ENCODE data around the gene WFS1.

WFS1 gene

GRCh38 chr4:6228158-6229067, 41.2 kb upstream of the WFS1 start:
- H3K4me3 ChIP-seq (ENCODE audit: low read depth, low read length): no peak overlapping the region
- no peak overlapping the region for H3K9ac ChIP-seq (ENCODE audit: low read length)
- H3K9me3 ChIP-seq (ENCODE audit: control insufficient read depth, insufficient read depth, low read depth, low read length): no peaks in the 10 kb centered on the region
- no peaks in the 10 kb centered on the region for H3K36me3 ChIP-seq (ENCODE audit: control insufficient read depth, insufficient read depth, low read length)
- H3K27me3 ChIP-seq (ENCODE audit: control insufficient read depth, insufficient read depth, low read length): no peaks in the 10 kb centered on the region
- H3K4me1 ChIP-seq (ENCODE audit: control insufficient read depth, insufficient read depth, low read length): no peaks in the 10 kb centered on the region
- H3K27ac ChIP-seq (ENCODE audit: low read depth, low read length): no peak overlapping the region

GRCh38 chr4:6229095-6229494, 40.6 kb upstream of the WFS1 start:
- H3K36me3 ChIP-seq (ENCODE audit: control insufficient read depth, insufficient read depth, low read length): no peaks in the 10 kb centered on the region
- H3K4me3 ChIP-seq (ENCODE audit: low read depth, low read length): no peak overlapping the region
- H3K9ac ChIP-seq (ENCODE audit: low read length): no peak overlapping the region
- H3K9me3 ChIP-seq (ENCODE audit: control insufficient read depth, insufficient read depth, low read depth, low read length): no peaks in the 10 kb centered on the region
- no peaks in the 10 kb centered on the region for H3K27me3 ChIP-seq (ENCODE audit: control insufficient read depth, insufficient read depth, low read length)
- no peaks in the 10 kb centered on the region for H3K4me1 ChIP-seq (ENCODE audit: control insufficient read depth, insufficient read depth, low read length)
- H3K27ac ChIP-seq (ENCODE audit: low read depth, low read length): no peak overlapping the region

GRCh38 chr4:6229671-6230501, 39.8 kb upstream of the WFS1 start:
- Histone ChIP-seq H3K27me3 (ENCODE audit: control insufficient read depth, insufficient read depth, low read length) (no peaks in the 10 kb centered on the region), H3K27ac (ENCODE audit: low read depth, low read length) (no peak overlapping the region), H3K4me3 (ENCODE audit: low read depth, low read length) (no peak overlapping the region), H3K4me1 (ENCODE audit: control insufficient read depth, insufficient read depth, low read length) (no peaks in the 10 kb centered on the region), H3K9ac (ENCODE audit: low read length) (no peak overlapping the region), H3K9me3 (ENCODE audit: control insufficient read depth, insufficient read depth, low read depth, low read length) (no peaks in the 10 kb centered on the region), H3K36me3 (ENCODE audit: control insufficient read depth, insufficient read depth, low read length) (no peaks in the 10 kb centered on the region)

GRCh38 chr4:6230502-6230785, 39.2 kb upstream of the WFS1 start:
- Histone ChIP-seq H3K36me3 (ENCODE audit: control insufficient read depth, insufficient read depth, low read length) (no peaks in the 10 kb centered on the region), H3K9me3 (ENCODE audit: control insufficient read depth, insufficient read depth, low read depth, low read length) (no peaks in the 10 kb centered on the region), H3K27me3 (ENCODE audit: control insufficient read depth, insufficient read depth, low read length) (no peaks in the 10 kb centered on the region), H3K4me1 (ENCODE audit: control insufficient read depth, insufficient read depth, low read length) (no peaks in the 10 kb centered on the region), H3K4me3 (ENCODE audit: low read depth, low read length) (no peak overlapping the region), H3K27ac (ENCODE audit: low read depth, low read length) (no peak overlapping the region), H3K9ac (ENCODE audit: low read length) (no peak overlapping the region)

- no peak overlapping the region for H3K27ac ChIP-seq (ENCODE audit: low read depth, low read length)
- no peak overlapping the region for H3K9ac ChIP-seq (ENCODE audit: low read length)
- no peaks in the 10 kb centered on the region for H3K36me3 ChIP-seq (ENCODE audit: control insufficient read depth, insufficient read depth, low read length)
- H3K4me3 ChIP-seq (ENCODE audit: low read depth, low read length): no peak overlapping the region
- no peaks in the 10 kb centered on the region for H3K27me3 ChIP-seq (ENCODE audit: control insufficient read depth, insufficient read depth, low read length)
- no peaks in the 10 kb centered on the region for H3K4me1 ChIP-seq (ENCODE audit: control insufficient read depth, insufficient read depth, low read length)
- H3K9me3 ChIP-seq (ENCODE audit: control insufficient read depth, insufficient read depth, low read depth, low read length): no peaks in the 10 kb centered on the region
These were observed 38.6 kb upstream of the WFS1 start for GRCh38 chr4:6230827-6231662.

- H3K9ac ChIP-seq (ENCODE audit: low read length): no peak overlapping the region
- no peaks in the 10 kb centered on the region for H3K27me3 ChIP-seq (ENCODE audit: control insufficient read depth, insufficient read depth, low read length)
- no peaks in the 10 kb centered on the region for H3K4me1 ChIP-seq (ENCODE audit: control insufficient read depth, insufficient read depth, low read length)
- H3K4me3 ChIP-seq (ENCODE audit: low read depth, low read length): no peak overlapping the region
- no peak overlapping the region for H3K27ac ChIP-seq (ENCODE audit: low read depth, low read length)
- H3K9me3 ChIP-seq (ENCODE audit: control insufficient read depth, insufficient read depth, low read depth, low read length): no peaks in the 10 kb centered on the region
- no peaks in the 10 kb centered on the region for H3K36me3 ChIP-seq (ENCODE audit: control insufficient read depth, insufficient read depth, low read length)
These were observed 37.9 kb upstream of the WFS1 start for GRCh38 chr4:6231663-6232165.

- Histone ChIP-seq H3K27ac (ENCODE audit: low read depth, low read length) (no peak overlapping the region), H3K9me3 (ENCODE audit: control insufficient read depth, insufficient read depth, low read depth, low read length) (no peaks in the 10 kb centered on the region), H3K36me3 (ENCODE audit: control insufficient read depth, insufficient read depth, low read length) (no peaks in the 10 kb centered on the region), H3K27me3 (ENCODE audit: control insufficient read depth, insufficient read depth, low read length) (no peaks in the 10 kb centered on the region), H3K4me1 (ENCODE audit: control insufficient read depth, insufficient read depth, low read length) (no peaks in the 10 kb centered on the region), H3K9ac (ENCODE audit: low read length) (no peak overlapping the region), H3K4me3 (ENCODE audit: low read depth, low read length) (no peak overlapping the region)
These were observed 36.5 kb upstream of the WFS1 start for GRCh38 chr4:6232836-6233785.

- Histone ChIP-seq H3K9ac (ENCODE audit: low read length) (no peak overlapping the region), H3K27me3 (ENCODE audit: control insufficient read depth, insufficient read depth, low read length) (no peaks in the 10 kb centered on the region), H3K4me1 (ENCODE audit: control insufficient read depth, insufficient read depth, low read length) (no peaks in the 10 kb centered on the region), H3K9me3 (ENCODE audit: control insufficient read depth, insufficient read depth, low read depth, low read length) (no peaks in the 10 kb centered on the region), H3K4me3 (ENCODE audit: low read depth, low read length) (no peak overlapping the region), H3K27ac (ENCODE audit: low read depth, low read length) (no peak overlapping the region), H3K36me3 (ENCODE audit: control insufficient read depth, insufficient read depth, low read length) (no peaks in the 10 kb centered on the region)
These were observed 35.7 kb upstream of the WFS1 start for GRCh38 chr4:6233929-6234328.

- Histone ChIP-seq H3K27me3 (ENCODE audit: control insufficient read depth, insufficient read depth, low read length) (no peaks in the 10 kb centered on the region), H3K9me3 (ENCODE audit: control insufficient read depth, insufficient read depth, low read depth, low read length) (no peaks in the 10 kb centered on the region), H3K36me3 (ENCODE audit: control insufficient read depth, insufficient read depth, low read length) (no peaks in the 10 kb centered on the region), H3K4me1 (ENCODE audit: control insufficient read depth, insufficient read depth, low read length) (no peaks in the 10 kb centered on the region), H3K4me3 (ENCODE audit: low read depth, low read length) (no peak overlapping the region), H3K9ac (ENCODE audit: low read length) (no peak overlapping the region), H3K27ac (ENCODE audit: low read depth, low read length) (no peak overlapping the region)
These were observed 34.6 kb upstream of the WFS1 start for GRCh38 chr4:6235012-6235411.

Data from HUES6 (cell line).